ENCODE data around the gene CYTH2. TPM values are rescaled to one million over a fixed set of nuclear protein-coding genes. Genes with fewer than 3 reads are reported as not detected.
"Not testable (repeated sequence)": the region's sequence is repeated elsewhere in the genome, so short reads cannot be mapped to it uniquely, and the experiment has no call there.

The CYTH2 gene
- total RNA-seq, 3 donors from 2014 or later (not counting 1 experiment from before 2014, with no cell fraction given), result 38.5 to 44.1 (median 39.2) TPM

- Mint-ChIP-seq H3K4me3 (no peak overlapping the region), H3K27me3 (ENCODE audit: low read depth in 2 of 2) (peaks cover 0 to 6% of the 10 kb centered on the region in 2 donors), H3K36me3 (no peaks in the 10 kb centered on the region), H3K27ac (no peak overlapping the region), H3K4me1 (peaks cover 9 to 14% of the 10 kb centered on the region in 2 donors), H3K9me3 (no peaks in the 10 kb centered on the region)
- no peaks in the 10 kb centered on the region for H3K36me3 ChIP-seq (ENCODE audit: control insufficient read depth, insufficient read depth, low read length)
- no peak overlapping the region for H3K4me3 ChIP-seq (ENCODE audit: low read length)
- no peaks in the 10 kb centered on the region for H3K9me3 ChIP-seq (ENCODE audit: control insufficient read depth, insufficient read depth, low read length)
- WGBS (ENCODE audit: insufficient coverage), result 54% methylated on average over 3 of the region's 3 CpGs
- no peak for TF ChIP-seq CTCF (IDR thresholded peaks at IDR 0.05)
- no peaks in the 10 kb centered on the region for H3K27me3 ChIP-seq (ENCODE audit: control insufficient read depth, insufficient read depth, low read length)
- H3K27ac ChIP-seq (ENCODE audit: low read length), result no peak overlapping the region
- intact Hi-C loops (cut with micrococcal nuclease), result no loop called here
- ATAC-seq, result no peak
- no peak for DNase-seq
- peaks cover 18% of the 10 kb centered on the region for H3K4me1 ChIP-seq (ENCODE audit: control insufficient read depth, insufficient read depth, low read length)
Measured at GRCh38 chr19:48483301-48483700, 14.1 kb downstream of the CYTH2 start.

DNA sequence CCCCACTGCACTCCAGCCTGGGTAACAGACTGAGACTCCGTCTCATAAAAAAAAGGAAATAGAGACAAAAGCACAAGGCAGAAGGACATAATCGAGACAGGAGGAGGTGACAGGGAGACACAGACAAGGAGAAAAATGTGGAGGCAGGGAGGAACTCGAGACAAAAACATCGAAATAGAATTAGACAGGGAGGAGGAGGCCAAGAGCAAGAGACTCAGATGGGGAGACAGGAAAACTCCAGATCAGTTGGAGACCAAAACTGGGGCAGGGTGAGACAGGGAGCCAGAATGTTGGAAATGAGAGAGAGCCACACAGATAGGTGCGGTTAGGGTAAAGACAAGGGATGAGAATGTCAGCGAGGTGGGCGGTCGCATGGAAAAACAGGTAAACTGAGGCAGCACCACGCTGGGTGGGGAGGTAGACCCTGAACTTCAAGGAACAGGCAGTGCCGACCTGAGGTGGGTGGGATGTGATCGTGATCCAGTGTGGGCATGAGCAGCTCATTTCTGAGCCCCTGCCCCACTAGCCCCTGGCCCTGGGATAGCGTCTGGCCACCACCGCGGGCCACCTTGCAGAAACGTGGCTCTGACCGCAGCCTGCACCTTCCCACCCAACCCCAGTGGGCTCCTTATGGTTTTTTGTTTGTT, 15.2 kb downstream of the CYTH2 start:
- no peaks in the 10 kb centered on the region for H3K27me3 ChIP-seq (ENCODE audit: control insufficient read depth, insufficient read depth, low read length)
- no peaks in the 10 kb centered on the region for H3K36me3 Mint-ChIP-seq
- peak overlapping the region; percentile 47 for H3K4me3 Mint-ChIP-seq
- H3K9me3 Mint-ChIP-seq, result no peaks in the 10 kb centered on the region
- intact Hi-C loops (cut with micrococcal nuclease), result no loop called here
- peaks cover 18% of the 10 kb centered on the region for H3K4me1 ChIP-seq (ENCODE audit: control insufficient read depth, insufficient read depth, low read length)
- H3K27ac ChIP-seq (ENCODE audit: low read length), result no peak overlapping the region
- no peaks in the 10 kb centered on the region for H3K9me3 ChIP-seq (ENCODE audit: control insufficient read depth, insufficient read depth, low read length)
- ATAC-seq (no peak), DNase-seq (no peak)
- H3K4me3 ChIP-seq (ENCODE audit: low read length), result no peak overlapping the region
- 88% methylated on average over 15 of the region's 16 CpGs for WGBS (ENCODE audit: insufficient coverage)
- H3K4me1 Mint-ChIP-seq, result peaks cover 9 to 14% of the 10 kb centered on the region in 2 donors
- TF ChIP-seq CTCF (IDR thresholded peaks at IDR 0.05), result no peak
- peaks cover 0 to 7% of the 10 kb centered on the region in 2 donors for H3K27me3 Mint-ChIP-seq (ENCODE audit: low read depth in 2 of 2)
- no peaks in the 10 kb centered on the region for H3K36me3 ChIP-seq (ENCODE audit: control insufficient read depth, insufficient read depth, low read length)
- H3K27ac Mint-ChIP-seq, result no peak overlapping the region

GRCh38 chr19:48484931-48485612, 15.9 kb downstream of the CYTH2 start:
- Mint-ChIP-seq H3K4me1 (peaks cover 9 to 16% of the 10 kb centered on the region in 2 donors), H3K27me3 (ENCODE audit: low read depth in 2 of 2) (peaks cover 0 to 7% of the 10 kb centered on the region in 2 donors), H3K27ac (no peak overlapping the region), H3K4me3 (no peak overlapping the region), H3K9me3 (no peaks in the 10 kb centered on the region), H3K36me3 (no peaks in the 10 kb centered on the region)
- intact Hi-C loops (cut with micrococcal nuclease), result no loop called here
- Histone ChIP-seq H3K27ac (ENCODE audit: low read length) (no peak overlapping the region), H3K4me3 (ENCODE audit: low read length) (no peak overlapping the region), H3K36me3 (ENCODE audit: control insufficient read depth, insufficient read depth, low read length) (no peaks in the 10 kb centered on the region), H3K4me1 (ENCODE audit: control insufficient read depth, insufficient read depth, low read length) (peaks cover 22% of the 10 kb centered on the region), H3K27me3 (ENCODE audit: control insufficient read depth, insufficient read depth, low read length) (peaks cover 3% of the 10 kb centered on the region), H3K9me3 (ENCODE audit: control insufficient read depth, insufficient read depth, low read length) (no peaks in the 10 kb centered on the region)
- no peak for TF ChIP-seq CTCF (IDR thresholded peaks at IDR 0.05)
- ATAC-seq, result no peak
- DNase-seq, result no peak
- 93% methylated on average over 34 of the region's 37 CpGs for WGBS (ENCODE audit: insufficient coverage)

- Histone ChIP-seq H3K4me1 (ENCODE audit: control insufficient read depth, insufficient read depth, low read length) (peaks cover 21% of the 10 kb centered on the region), H3K27me3 (ENCODE audit: control insufficient read depth, insufficient read depth, low read length) (peaks cover 12% of the 10 kb centered on the region)
- H3K4me3 Mint-ChIP-seq; intact Hi-C loops (cut with micrococcal nuclease); DNase-seq; H3K36me3 Mint-ChIP-seq; H3K27ac Mint-ChIP-seq; H3K4me3 ChIP-seq (ENCODE audit: low read length); H3K9me3 ChIP-seq (ENCODE audit: control insufficient read depth, insufficient read depth, low read length); H3K9me3 Mint-ChIP-seq; H3K36me3 ChIP-seq (ENCODE audit: control insufficient read depth, insufficient read depth, low read length); H3K27ac ChIP-seq (ENCODE audit: low read length); ATAC-seq: not testable (repeated sequence)
- Mint-ChIP-seq H3K4me1 (peaks cover 9 to 15% of the 10 kb centered on the region in 2 donors), H3K27me3 (ENCODE audit: low read depth in 2 of 2) (peaks cover 0 to 12% of the 10 kb centered on the region in 2 donors)
- WGBS (ENCODE audit: insufficient coverage), result 91% methylated on average over 10 of the region's 10 CpGs
Measured at GRCh38 chr19:48486706-48487105, 17.5 kb downstream of the CYTH2 start.
